Lung (tissue), 12 donors: ENCODE results near the gene CH25H. TPM values are rescaled to one million over a fixed set of nuclear protein-coding genes. Genes with fewer than 3 reads are reported as not detected.

ENCODE experiments used
- ATAC-seq: fragments of 200-7000 bp; cut with Tn5 transposase; one replicate; pipeline ENCODE4 v1.9.1; 2020; ENCODE audit warnings: moderate number of reproducible peaks; ENCODE audit not compliant: insufficient read depth, low FRiP score
- DNase-seq, 3 donors: peaks; one replicate each; pipeline ENCODE4 v3.0.0-alpha.2; 2013 to 2017
- H3K27ac ChIP-seq, 2 donors: one replicate each; pipeline ENCODE4 v1.5.1; 2013; ENCODE audit warnings: mild to moderate bottlenecking in 2 of 2, moderate library complexity in 2 of 2, control low read depth in 1 of 2, inconsistent platforms in 1 of 2, low read depth in 1 of 2, low read length in 1 of 2
- H3K27me3 ChIP-seq, 3 donors: one replicate each; pipeline ENCODE4 v1.5.1; 2013; ENCODE audit warnings: low read length in 2 of 3; ENCODE audit not compliant: control insufficient read depth in 3 of 3, insufficient read depth in 3 of 3
- H3K36me3 ChIP-seq, 4 donors: one replicate each; pipeline ENCODE4 v1.5.1; 2013; ENCODE audit warnings: low read length in 4 of 4, mild to moderate bottlenecking in 1 of 4, moderate library complexity in 1 of 4; ENCODE audit not compliant: control insufficient read depth in 4 of 4, insufficient read depth in 4 of 4
- H3K4me1 ChIP-seq, 5 donors: one replicate each; pipeline ENCODE4 v1.5.1; 2013; ENCODE audit warnings: low read length in 5 of 5, mild to moderate bottlenecking in 2 of 5, moderate library complexity in 1 of 5; ENCODE audit not compliant: control insufficient read depth in 5 of 5, insufficient read depth in 5 of 5
- H3K4me3 ChIP-seq: one replicate; pipeline ENCODE4 v1.5.1; 2013; ENCODE audit warnings: mild to moderate bottlenecking, control low read depth, moderate library complexity
- H3K9ac ChIP-seq, 2 donors: one replicate each; pipeline ENCODE4 v1.5.1; 2013; ENCODE audit warnings: low read length in 2 of 2, control low read depth in 1 of 2; ENCODE audit not compliant: insufficient read depth in 1 of 2
- H3K9me3 ChIP-seq, 4 donors: one replicate each; pipeline ENCODE4 v1.5.1; 2013; ENCODE audit warnings: low read length in 3 of 4, mild to moderate bottlenecking in 1 of 4, moderate library complexity in 1 of 4; ENCODE audit not compliant: control insufficient read depth in 4 of 4, insufficient read depth in 3 of 4
- CTCF ChIP-seq: IDR thresholded peaks from 2 replicates; pipeline ENCODE4 v1.5.1; 2012; ENCODE audit warnings: mild to moderate bottlenecking; ENCODE audit errors: control extremely low read depth, extremely low read depth
- WGBS, 2 donors: extraction: QIAGEN DNeasy Blood & Tissue Kit; methylation state at CpG; one replicate each; pipeline ENCODE4 v1.1.7; 2013; 5-methylcytosine and 5-hydroxymethylcytosine counted together
- polyA plus RNA-seq, 2 donors: library from polyadenylated mRNA; stranded (reverse); fragments of 200-250 nt; gene quantifications; one replicate each; pipeline ENCODE4 v1.2.1, GENCODE V29; 2013
- total RNA-seq, 2 donors: library from RNA; depleted of rRNA in 1 of 2; stranded (reverse); fragments of >200 nt in 1 of 2; gene quantifications; one replicate each; pipeline ENCODE4 v1.2.1, GENCODE V29; 2014 to 2021
- donor health status: control.
- donor health status: control.
- donor health status: Bipolar disorder and iron deficiency.
- donor health status: healthy.
- donor health status: DM: yes; HTN: yes; CAD: no.

CH25H gene
- total and polyA plus RNA-seq, 4 donors: 1.2 to 25.2 (median 3.7) TPM

DNA sequence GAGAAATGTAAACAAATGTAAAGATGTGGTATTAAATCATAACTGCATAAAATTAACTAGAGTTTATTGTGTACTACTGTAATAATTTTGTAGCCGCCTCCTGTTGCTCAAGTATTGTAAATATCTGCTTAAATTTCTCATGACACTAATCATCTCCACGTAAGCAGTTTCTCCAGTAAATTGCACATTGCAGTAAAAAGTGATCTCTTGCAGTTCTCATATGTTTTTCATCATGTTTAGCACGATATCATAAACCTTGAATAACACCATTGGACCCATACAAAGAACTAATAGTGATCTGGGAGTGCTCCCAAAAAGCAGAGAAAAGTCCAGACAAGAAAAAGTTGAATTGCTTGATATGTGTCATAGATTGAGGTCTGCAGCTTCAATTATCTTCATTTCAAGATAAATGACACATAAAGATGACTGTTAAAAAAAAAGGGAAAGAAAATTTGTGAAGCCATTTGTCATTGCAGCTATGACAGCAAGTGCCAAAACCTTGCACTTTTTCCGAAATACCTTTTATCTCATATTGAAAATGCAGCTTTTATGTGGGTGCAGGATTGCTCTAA is 29.2 kb upstream of the CH25H start:
- H3K27me3 ChIP-seq: no peaks in the 10 kb centered on the region
- peaks cover 0 to 2% (median 0%) of the 10 kb centered on the region in 5 donors for H3K4me1 ChIP-seq
- peaks cover 0 to 12% (median 4%) of the 10 kb centered on the region in 4 donors for H3K36me3 ChIP-seq
- TF ChIP-seq CTCF: no peak
- no peaks in the 10 kb centered on the region for H3K9me3 ChIP-seq
- DNase-seq (no peak), ATAC-seq (no peak)
- H3K27ac ChIP-seq: no peak overlapping the region
- WGBS, 2 donors: 92 to 97% methylated on average over 4 of the region's 4 CpGs
- H3K4me3 ChIP-seq: no peak overlapping the region
- H3K9ac ChIP-seq: no peak overlapping the region

DNA sequence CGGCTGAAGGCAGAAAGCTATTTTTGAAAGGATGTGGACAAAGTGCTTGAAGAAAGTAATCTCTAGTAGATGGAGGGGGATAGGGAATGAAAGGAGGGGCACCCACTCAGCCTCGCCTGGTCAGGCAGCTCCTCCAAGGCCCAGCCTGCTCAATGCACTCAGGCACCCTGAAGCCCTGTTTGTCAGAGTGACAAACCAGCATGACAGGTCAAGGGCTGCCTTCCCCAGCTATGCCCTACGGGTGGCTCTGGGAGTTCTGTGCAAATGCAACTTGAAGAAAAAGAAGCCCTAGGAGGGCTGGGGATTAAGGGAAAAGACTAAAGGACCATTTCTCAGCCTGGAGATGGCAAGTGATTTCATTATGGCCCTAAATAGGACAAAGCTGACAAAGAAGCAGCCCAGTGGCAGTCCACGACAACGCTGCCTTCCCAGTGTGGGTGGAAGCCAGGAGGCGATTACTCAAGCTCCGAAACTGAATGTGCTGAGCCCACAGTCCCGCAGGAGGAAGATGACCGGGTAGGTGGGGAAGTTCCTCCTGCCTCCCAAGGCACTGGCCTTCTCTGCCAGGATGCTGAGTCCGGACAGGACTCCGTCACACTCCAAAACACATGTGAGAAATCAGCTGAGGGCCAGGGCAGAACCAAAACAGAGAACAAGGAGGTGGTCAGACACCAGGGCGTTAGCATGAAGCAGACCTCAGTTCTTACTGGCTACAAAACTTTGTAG is 28.1 kb upstream of the CH25H start:
- peak; percentile 73 for ATAC-seq
- DNase-seq: no peak
- WGBS, 2 donors: 63 to 77% methylated on average over 12 of the region's 12 CpGs
- Histone ChIP-seq H3K9ac (no peak overlapping the region), H3K36me3 (peaks cover 0 to 10% (median 5%) of the 10 kb centered on the region in 4 donors), H3K27ac (peak overlapping the region in 1 of 2 donors; percentile 6), H3K27me3 (no peaks in the 10 kb centered on the region), H3K4me3 (no peak overlapping the region), H3K9me3 (no peaks in the 10 kb centered on the region), H3K4me1 (no peaks in the 10 kb centered on the region)
- no peak for TF ChIP-seq CTCF

DNA sequence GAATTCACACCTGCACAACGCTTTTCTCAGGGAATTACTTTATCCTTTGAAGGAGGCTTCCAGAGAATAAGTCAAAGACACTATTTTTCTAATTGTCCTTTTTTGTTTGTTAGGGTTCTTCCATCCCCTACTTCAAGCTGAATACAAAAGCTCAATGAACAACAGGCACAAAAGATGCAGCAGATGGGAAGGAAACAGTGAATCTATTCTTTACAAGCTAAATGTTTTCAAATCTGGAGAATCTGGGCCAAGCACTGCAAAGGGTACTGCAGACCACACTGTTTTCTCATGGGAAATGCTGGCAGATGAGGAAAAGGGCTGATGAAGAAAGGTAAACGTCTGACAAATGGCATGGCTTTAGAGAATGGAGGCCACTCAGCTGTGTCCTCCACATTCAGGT is 25.9 kb upstream of the CH25H start:
- ATAC-seq (no peak), DNase-seq (no peak)
- Histone ChIP-seq H3K4me3 (no peak overlapping the region), H3K4me1 (peaks cover 0 to 2% (median 0%) of the 10 kb centered on the region in 5 donors), H3K27ac (no peak overlapping the region), H3K36me3 (peaks cover 0 to 4% (median 3%) of the 10 kb centered on the region in 4 donors), H3K27me3 (no peaks in the 10 kb centered on the region), H3K9ac (no peak overlapping the region), H3K9me3 (no peaks in the 10 kb centered on the region)
- no peak for TF ChIP-seq CTCF
- 89 to 99% methylated on average over 2 of the region's 2 CpGs for WGBS, 2 donors
